ENCODE measurements around the gene DHRS12.

DNA sequence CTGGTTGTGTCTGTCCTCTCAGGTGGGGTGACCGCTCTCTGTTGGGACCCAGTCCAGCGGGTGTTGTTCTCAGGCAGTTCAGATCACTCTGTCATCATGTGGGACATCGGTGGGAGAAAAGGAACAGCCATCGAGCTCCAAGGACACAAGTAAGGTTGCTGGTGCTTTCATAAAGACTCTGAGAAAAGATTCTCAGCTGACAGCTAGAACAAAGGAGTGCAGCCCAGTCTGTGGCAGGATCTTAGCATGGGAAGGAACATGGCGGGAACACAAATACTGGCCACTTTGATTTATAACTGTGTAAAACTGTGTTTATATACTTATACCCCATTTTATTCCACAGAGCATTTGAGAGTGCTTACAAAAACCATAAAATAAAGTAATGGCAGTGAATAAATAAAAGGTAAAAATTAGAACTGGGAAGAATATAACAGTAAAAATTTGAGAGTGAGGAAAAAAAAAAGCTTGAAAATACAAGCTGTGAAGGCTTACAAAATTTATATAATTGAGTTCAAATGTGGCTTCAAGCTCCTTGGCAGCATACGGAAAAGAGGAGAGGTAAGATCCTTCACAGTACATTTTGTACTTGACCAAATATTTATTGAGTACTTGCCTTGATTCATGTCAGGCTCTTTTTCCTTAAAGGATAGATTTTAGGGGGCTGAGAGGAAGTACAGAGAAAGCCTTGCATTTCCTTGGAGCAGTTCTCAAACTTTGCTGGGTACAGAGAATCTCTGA, 64.8 kb downstream of the DHRS12 start:
- no peak for TF ChIP-seq POLR2A (IDR thresholded peaks at IDR 0.05)
- TF ChIP-seq, protein P1, sequence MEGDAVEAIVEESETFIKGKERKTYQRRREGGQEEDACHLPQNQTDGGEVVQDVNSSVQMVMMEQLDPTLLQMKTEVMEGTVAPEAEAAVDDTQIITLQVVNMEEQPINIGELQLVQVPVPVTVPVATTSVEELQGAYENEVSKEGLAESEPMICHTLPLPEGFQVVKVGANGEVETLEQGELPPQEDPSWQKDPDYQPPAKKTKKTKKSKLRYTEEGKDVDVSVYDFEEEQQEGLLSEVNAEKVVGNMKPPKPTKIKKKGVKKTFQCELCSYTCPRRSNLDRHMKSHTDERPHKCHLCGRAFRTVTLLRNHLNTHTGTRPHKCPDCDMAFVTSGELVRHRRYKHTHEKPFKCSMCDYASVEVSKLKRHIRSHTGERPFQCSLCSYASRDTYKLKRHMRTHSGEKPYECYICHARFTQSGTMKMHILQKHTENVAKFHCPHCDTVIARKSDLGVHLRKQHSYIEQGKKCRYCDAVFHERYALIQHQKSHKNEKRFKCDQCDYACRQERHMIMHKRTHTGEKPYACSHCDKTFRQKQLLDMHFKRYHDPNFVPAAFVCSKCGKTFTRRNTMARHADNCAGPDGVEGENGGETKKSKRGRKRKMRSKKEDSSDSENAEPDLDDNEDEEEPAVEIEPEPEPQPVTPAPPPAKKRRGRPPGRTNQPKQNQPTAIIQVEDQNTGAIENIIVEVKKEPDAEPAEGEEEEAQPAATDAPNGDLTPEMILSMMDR (IDR thresholded peaks at IDR 0.05) = no peak
